Suprapubic skin (tissue), 4 donors: ENCODE data around the gene BUD23.

Source experiments
- EP300 ChIP-seq: sonication (generic); formaldehyde crosslinking; IDR thresholded peaks from one replicate; pipeline ENCODE4 v1.6.1; 2017; ENCODE audit warnings: antibody characterized with exemption
- POLR2A ChIP-seq, 2 donors: fragments of 450-650 bp; IDR thresholded peaks; one replicate each; pipeline ENCODE4 v1.6.1; 2017; ENCODE audit warnings: antibody characterized with exemption in 2 of 2, mild to moderate bottlenecking in 2 of 2, moderate library complexity in 2 of 2
- POLR2AphosphoS5 ChIP-seq, 3 donors: sonication (generic); formaldehyde crosslinking; IDR thresholded peaks; one replicate each; pipeline ENCODE4 v1.6.1; 2017; ENCODE audit warnings: antibody characterized with exemption in 3 of 3
- TF ChIP-seq, protein P1 (sequence below), 2 donors: fragments of 200-600 bp in 1 of 2; fragments of 450-650 bp in 1 of 2; sonication (generic) in 1 of 2; IDR thresholded peaks; one replicate each; pipeline ENCODE4 v1.5.1; 2016 to 2019; ENCODE audit warnings: antibody characterized with exemption in 2 of 2, mild to moderate bottlenecking in 1 of 2, moderate library complexity in 1 of 2

GRCh38 chr7:73742338-73742752 lies 58.9 kb downstream of the BUD23 start:
- TF ChIP-seq POLR2A (IDR thresholded peaks at IDR 0.05) (no peak), EP300 (no peak), POLR2AphosphoS5 (IDR thresholded peaks at IDR 0.05) (no peak)
- TF ChIP-seq, protein P1, sequence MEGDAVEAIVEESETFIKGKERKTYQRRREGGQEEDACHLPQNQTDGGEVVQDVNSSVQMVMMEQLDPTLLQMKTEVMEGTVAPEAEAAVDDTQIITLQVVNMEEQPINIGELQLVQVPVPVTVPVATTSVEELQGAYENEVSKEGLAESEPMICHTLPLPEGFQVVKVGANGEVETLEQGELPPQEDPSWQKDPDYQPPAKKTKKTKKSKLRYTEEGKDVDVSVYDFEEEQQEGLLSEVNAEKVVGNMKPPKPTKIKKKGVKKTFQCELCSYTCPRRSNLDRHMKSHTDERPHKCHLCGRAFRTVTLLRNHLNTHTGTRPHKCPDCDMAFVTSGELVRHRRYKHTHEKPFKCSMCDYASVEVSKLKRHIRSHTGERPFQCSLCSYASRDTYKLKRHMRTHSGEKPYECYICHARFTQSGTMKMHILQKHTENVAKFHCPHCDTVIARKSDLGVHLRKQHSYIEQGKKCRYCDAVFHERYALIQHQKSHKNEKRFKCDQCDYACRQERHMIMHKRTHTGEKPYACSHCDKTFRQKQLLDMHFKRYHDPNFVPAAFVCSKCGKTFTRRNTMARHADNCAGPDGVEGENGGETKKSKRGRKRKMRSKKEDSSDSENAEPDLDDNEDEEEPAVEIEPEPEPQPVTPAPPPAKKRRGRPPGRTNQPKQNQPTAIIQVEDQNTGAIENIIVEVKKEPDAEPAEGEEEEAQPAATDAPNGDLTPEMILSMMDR (IDR thresholded peaks at IDR 0.05) = no peak
